ENCODE data around the gene ATP2B2. TPM values are rescaled to one million over a fixed set of nuclear protein-coding genes. Genes with fewer than 3 reads are reported as not detected.

ATP2B2 gene
- total RNA-seq, 1 donor from 2014 or later: 0.09 TPM

DNA sequence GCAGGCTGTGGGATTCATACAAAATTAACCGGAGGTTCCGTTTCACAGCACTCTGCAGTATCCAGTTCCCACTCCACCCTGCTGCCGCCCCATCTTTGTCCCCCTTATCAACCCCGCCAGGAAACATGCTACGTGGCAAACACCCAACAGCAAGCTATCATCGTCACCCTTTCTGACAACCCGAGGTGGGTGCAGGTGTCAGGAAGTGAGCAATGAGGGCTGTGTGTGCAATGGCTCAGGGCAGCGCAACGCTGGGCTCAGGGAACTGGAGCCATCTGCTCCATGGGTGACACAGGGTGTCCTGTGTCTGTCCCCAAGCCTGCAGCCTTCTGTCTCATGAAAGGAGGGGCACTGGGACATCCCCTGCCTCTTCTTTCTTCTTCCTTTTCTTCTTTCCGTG, 60.9 kb downstream of the ATP2B2 start:
- DNase-seq (no peak), ATAC-seq (no peak)
- H3K9me3 ChIP-seq: no peaks in the 10 kb centered on the region
- no peak overlapping the region for H3K4me3 ChIP-seq
- H3K4me1 ChIP-seq: no peaks in the 10 kb centered on the region
- H3K27ac ChIP-seq: no peak overlapping the region
- intact Hi-C loops (cut with DNase I): no loop called here
- TF ChIP-seq, protein P1, sequence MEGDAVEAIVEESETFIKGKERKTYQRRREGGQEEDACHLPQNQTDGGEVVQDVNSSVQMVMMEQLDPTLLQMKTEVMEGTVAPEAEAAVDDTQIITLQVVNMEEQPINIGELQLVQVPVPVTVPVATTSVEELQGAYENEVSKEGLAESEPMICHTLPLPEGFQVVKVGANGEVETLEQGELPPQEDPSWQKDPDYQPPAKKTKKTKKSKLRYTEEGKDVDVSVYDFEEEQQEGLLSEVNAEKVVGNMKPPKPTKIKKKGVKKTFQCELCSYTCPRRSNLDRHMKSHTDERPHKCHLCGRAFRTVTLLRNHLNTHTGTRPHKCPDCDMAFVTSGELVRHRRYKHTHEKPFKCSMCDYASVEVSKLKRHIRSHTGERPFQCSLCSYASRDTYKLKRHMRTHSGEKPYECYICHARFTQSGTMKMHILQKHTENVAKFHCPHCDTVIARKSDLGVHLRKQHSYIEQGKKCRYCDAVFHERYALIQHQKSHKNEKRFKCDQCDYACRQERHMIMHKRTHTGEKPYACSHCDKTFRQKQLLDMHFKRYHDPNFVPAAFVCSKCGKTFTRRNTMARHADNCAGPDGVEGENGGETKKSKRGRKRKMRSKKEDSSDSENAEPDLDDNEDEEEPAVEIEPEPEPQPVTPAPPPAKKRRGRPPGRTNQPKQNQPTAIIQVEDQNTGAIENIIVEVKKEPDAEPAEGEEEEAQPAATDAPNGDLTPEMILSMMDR (IDR thresholded peaks at IDR 0.05): no peak
- H3K27me3 ChIP-seq (ENCODE audit: low read depth): peaks cover 5% of the 10 kb centered on the region
- H3K36me3 ChIP-seq: no peaks in the 10 kb centered on the region

GRCh38 chr3:10444110-10444429, 61.3 kb downstream of the ATP2B2 start:
- H3K9me3 ChIP-seq: no peaks in the 10 kb centered on the region
- H3K27me3 ChIP-seq (ENCODE audit: low read depth): peaks cover 5% of the 10 kb centered on the region
- ATAC-seq: no peak
- TF ChIP-seq, protein P1 (IDR thresholded peaks at IDR 0.05): no peak
- no peaks in the 10 kb centered on the region for H3K4me1 ChIP-seq
- intact Hi-C loops (cut with DNase I): no loop called here
- H3K27ac ChIP-seq: no peak overlapping the region
- no peaks in the 10 kb centered on the region for H3K36me3 ChIP-seq
- no peak for DNase-seq
- H3K4me3 ChIP-seq: no peak overlapping the region

DNA sequence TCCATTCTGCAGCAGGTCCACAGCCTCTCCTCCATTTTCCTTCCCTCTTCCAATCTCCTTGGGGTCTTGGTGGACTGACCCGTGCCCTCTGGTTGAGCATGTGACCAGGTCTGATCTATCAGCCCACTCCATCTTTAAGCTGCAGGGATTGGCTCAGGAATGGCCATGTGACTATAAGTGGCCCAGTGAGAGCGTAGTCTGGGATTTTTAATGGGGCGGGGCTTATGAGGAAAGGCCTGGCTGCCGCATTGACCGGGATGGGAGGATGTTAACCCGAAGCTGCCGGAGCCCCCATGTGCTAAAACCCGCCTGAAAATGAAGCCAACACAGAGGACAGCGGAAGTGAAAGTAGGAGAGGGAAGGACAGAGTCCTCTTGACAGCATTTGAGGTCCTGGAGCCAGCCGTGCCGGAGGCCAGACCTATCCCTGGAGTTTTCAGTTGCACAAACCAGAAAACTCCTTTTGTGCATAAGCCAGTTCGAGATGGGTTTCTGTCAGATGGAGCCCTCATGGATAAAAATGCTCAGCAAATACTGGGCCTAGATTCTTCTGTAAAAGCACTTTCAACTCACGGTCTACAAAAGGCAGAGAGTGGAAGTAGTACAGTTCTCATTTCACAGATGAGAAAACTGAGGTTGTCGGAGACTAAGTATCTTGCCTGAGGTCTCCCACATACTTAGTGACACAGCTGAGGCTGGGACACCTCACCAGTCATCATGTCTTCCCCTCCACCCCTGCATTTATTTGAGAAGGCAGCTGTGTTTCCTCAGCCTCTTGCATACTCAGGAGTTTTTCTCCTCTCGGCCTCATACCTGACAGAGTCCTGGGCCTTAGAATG, 61.9 kb downstream of the ATP2B2 start:
- H3K4me1 ChIP-seq: no peaks in the 10 kb centered on the region
- no peak for DNase-seq
- H3K4me3 ChIP-seq: no peak overlapping the region
- H3K9me3 ChIP-seq: no peaks in the 10 kb centered on the region
- H3K36me3 ChIP-seq: no peaks in the 10 kb centered on the region
- peaks cover 5% of the 10 kb centered on the region for H3K27me3 ChIP-seq (ENCODE audit: low read depth)
- ATAC-seq: no peak
- TF ChIP-seq, protein P1 (IDR thresholded peaks at IDR 0.05): no peak
- intact Hi-C loops (cut with DNase I): no loop called here
- H3K27ac ChIP-seq: no peak overlapping the region

DNA sequence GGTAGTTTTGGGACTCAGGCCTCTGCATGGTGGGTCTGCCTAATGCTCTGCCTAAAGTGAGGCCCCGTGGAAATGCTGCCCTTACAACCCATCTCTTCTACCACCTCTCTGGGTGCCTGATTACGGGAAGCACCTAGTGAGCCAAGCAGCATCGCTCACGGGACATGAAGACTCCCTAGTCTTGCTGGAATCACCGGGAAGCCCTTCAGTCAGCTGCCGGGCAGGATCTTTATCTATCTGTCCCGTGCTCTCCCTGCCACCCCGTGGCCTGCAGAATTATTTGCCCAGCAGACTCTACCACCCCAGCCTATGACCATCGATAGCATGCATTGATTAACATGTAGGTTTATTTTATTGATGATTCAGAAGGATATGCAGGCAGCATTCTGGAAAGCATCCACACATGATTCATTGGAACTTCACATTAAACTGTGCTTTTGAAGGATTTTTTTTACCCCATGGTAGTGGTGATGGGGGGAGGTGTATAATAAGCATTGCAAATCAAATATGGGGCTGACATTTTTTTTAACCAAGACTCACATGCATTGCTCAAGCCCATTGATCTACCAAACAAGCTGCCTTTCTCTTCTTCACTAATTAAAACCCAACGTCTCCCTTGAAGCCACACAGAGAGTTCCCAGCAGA, 63.1 kb downstream of the ATP2B2 start:
- Histone ChIP-seq H3K27me3 (ENCODE audit: low read depth) (peaks cover 5% of the 10 kb centered on the region), H3K9me3 (no peaks in the 10 kb centered on the region), H3K4me3 (no peak overlapping the region), H3K36me3 (no peaks in the 10 kb centered on the region), H3K27ac (no peak overlapping the region), H3K4me1 (no peaks in the 10 kb centered on the region)
- intact Hi-C loops (cut with DNase I): no loop called here
- no peak for DNase-seq
- TF ChIP-seq, protein P1 (IDR thresholded peaks at IDR 0.05): no peak
- no peak for ATAC-seq

DNA sequence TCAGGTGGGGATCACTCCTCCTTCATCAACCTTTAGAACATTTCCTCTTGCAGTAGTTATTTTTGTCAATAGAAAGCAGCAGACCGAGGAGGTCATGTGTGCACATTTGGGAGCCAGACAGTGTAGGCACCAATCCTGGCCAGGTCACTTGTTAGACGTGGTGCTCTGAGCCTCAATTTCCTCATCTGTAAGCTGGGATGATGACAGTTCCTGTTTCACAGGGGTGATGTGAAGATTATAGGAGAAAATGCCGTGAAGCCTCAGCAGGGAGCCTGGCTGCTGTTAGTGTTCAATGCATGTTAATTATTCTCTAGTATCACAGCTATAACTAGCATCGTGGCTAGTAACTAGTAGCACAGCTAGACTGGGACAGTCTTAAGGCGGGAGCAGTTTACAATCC, 64.7 kb downstream of the ATP2B2 start:
- H3K9me3 ChIP-seq: no peaks in the 10 kb centered on the region
- H3K4me3 ChIP-seq: no peak overlapping the region
- ATAC-seq (no peak), DNase-seq (no peak)
- H3K4me1 ChIP-seq: no peaks in the 10 kb centered on the region
- TF ChIP-seq, protein P1 (IDR thresholded peaks at IDR 0.05): no peak
- no peak overlapping the region for H3K27ac ChIP-seq
- H3K27me3 ChIP-seq (ENCODE audit: low read depth): peaks cover 5% of the 10 kb centered on the region
- H3K36me3 ChIP-seq: no peaks in the 10 kb centered on the region
- intact Hi-C loops (cut with DNase I): no loop called here
